ENCODE data around the gene KRT82.

GRCh38 chr12:52434760-52435530, 28.8 kb upstream of the KRT82 start:
- TF ChIP-seq POLR2A (IDR thresholded peaks at IDR 0.05; ENCODE audit: low read length) (no peak), GATA1 (IDR thresholded peaks at IDR 0.05; ENCODE audit: low read depth, low read length) (no peak)
